Measurements from ENCODE around the gene BICDL1. TPM values are rescaled to one million over a fixed set of nuclear protein-coding genes. Genes with fewer than 3 reads are reported as not detected.
A peak's percentile ranks its signal among the peaks of the same experiment; 100 is the strongest.

The BICDL1 gene
- polyA plus RNA-seq, 1 experiment: not detected

DNA sequence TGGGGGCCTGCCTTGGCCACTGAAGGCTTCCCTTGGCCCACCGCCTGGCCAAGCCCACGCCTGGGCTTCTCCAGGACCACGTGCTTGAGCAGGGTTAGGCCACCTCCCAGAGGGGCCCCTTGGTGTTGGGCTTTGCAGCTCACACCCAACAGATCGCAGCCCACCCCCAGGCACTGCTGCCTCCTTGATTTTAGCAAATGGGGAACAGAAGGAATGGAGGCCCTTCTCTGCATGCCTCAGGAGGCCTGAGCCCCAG lies 104.2 kb downstream of the BICDL1 start:
- ChIA-PET POLR2A (interaction anchor here (0.8 kb wide), 1 partner anchor 108 kb away, joined by 3 read pairs; the partner anchor contains the start of gene RPLP0), CTCF (no interaction called here)
- H3K27ac ChIP-seq (ENCODE audit: low read depth, low read length): no peak overlapping the region
- no peaks in the 10 kb centered on the region for H3K27me3 ChIP-seq (ENCODE audit: control insufficient read depth, insufficient read depth, low read length)
- DNase-seq (ENCODE audit: low read depth, low spot score): no peak
- H3K9me3 ChIP-seq (ENCODE audit: control insufficient read depth, insufficient read depth, low read length): no peaks in the 10 kb centered on the region; the same call in 1 of the 2 replicates
- TF ChIP-seq, protein P1, sequence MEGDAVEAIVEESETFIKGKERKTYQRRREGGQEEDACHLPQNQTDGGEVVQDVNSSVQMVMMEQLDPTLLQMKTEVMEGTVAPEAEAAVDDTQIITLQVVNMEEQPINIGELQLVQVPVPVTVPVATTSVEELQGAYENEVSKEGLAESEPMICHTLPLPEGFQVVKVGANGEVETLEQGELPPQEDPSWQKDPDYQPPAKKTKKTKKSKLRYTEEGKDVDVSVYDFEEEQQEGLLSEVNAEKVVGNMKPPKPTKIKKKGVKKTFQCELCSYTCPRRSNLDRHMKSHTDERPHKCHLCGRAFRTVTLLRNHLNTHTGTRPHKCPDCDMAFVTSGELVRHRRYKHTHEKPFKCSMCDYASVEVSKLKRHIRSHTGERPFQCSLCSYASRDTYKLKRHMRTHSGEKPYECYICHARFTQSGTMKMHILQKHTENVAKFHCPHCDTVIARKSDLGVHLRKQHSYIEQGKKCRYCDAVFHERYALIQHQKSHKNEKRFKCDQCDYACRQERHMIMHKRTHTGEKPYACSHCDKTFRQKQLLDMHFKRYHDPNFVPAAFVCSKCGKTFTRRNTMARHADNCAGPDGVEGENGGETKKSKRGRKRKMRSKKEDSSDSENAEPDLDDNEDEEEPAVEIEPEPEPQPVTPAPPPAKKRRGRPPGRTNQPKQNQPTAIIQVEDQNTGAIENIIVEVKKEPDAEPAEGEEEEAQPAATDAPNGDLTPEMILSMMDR (IDR thresholded peaks at IDR 0.05; ENCODE audit: low read depth, low read length): no peak
- no peak overlapping the region for H3K4me3 ChIP-seq (ENCODE audit: low read depth, low read length)

DNA sequence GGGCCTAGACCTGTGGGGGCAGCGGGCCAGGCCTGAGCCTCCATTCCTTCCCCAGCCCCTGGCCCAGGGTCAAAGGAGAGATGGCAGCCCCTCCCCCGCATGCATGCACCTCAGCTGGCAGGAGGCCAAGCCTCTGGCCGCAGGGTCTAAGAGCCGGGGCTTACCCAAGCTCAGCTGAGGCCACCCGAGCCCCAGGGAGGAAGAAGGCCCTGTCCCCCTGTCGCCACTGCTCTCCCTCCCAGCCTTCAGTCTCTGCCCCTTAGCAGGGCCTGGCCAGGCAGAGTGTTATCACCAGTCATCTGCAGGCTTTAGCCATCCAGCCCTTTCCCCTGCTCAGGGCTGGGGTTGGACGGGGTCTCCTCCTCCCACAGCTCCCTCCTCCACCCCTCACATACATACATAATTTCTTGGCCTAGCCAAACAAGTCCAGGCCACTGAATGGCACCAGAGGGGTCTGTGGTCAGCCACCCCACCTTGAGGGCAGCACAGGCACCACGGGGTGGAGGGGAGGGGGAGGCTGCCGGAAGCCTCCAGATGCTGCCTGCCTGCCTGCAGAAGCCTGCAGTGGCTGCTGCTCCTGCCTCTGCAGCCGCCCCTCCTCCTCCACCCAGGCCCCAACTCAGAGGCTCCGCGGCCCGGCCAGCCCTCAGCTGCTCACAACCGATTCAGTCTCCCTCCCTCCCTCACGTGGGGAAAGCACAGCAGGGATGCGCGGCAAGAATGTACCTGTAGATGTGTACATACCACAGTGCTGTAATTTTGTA lies 104.7 kb downstream of the BICDL1 start:
- ChIA-PET POLR2A (interaction anchor here (0.8 to 1.1 kb wide), 2 partner anchors 23 to 107 kb away, joined by 3 read pairs; partner anchors contain the start of gene RPLP0), CTCF (no interaction called here)
- no peak for DNase-seq (ENCODE audit: low read depth, low spot score)
- Histone ChIP-seq H3K9me3 (ENCODE audit: control insufficient read depth, insufficient read depth, low read length) (no peaks in the 10 kb centered on the region; the same call in 1 of the 2 replicates), H3K4me3 (ENCODE audit: low read depth, low read length) (no peak overlapping the region), H3K27me3 (ENCODE audit: control insufficient read depth, insufficient read depth, low read length) (no peaks in the 10 kb centered on the region), H3K27ac (ENCODE audit: low read depth, low read length) (no peak overlapping the region)
- TF ChIP-seq, protein P1 (IDR thresholded peaks at IDR 0.05; ENCODE audit: low read depth, low read length): no peak

DNA sequence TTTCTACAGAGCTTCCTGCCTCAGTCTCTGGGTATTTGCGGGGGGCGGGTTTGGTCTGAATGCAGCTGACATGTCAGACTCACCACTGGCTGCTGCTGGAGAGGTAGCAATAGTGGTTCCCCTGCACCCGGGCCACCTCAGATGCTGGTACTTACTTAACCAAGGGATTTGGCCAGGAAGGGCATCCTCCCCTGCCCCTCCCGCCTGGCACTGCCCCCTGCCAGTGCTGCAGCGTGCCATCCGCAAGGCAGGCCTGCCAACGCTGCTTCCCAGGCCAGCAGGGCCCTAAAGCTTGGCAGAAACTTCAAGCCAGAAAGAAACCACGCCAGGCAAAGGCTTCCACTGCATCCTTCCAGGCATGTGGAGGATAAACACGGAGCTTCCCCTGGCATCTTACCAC lies 105.4 kb downstream of the BICDL1 start:
- H3K27ac ChIP-seq (ENCODE audit: low read depth, low read length): peak overlapping the region; percentile 31
- TF ChIP-seq, protein P1 (IDR thresholded peaks at IDR 0.05; ENCODE audit: low read depth, low read length): no peak
- POLR2A ChIA-PET: interaction anchor here (1.1 kb wide), 1 partner anchor 23 kb away, joined by 3 read pairs; no protein-coding TSS in a partner anchor

DNA sequence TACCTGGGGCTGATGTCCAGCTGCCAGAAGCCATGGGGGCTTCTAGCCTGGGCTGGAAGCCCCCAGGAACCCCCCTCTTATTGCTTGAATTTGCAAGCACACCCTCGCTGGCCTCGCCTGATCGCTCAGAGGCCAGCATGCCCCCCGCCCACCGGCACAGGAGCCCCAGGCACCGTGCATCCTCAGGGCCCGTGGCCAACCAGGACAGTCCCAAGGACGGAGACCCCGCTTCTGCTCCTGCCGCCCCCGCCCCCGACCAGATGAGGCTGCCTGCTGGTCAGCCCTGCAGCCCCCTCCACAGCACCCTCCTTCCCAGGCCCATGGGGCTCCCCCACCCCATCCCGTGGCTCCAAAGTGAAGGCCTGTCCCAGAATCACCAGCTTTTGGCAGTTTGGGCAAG lies 106.3 kb downstream of the BICDL1 start:
- Histone ChIP-seq H3K27ac (ENCODE audit: low read depth, low read length) (no peak overlapping the region), H3K4me3 (ENCODE audit: low read depth, low read length) (no peak overlapping the region), H3K9me3 (ENCODE audit: control insufficient read depth, insufficient read depth, low read length) (no peaks in the 10 kb centered on the region; the same call in 1 of the 2 replicates), H3K27me3 (ENCODE audit: control insufficient read depth, insufficient read depth, low read length) (no peaks in the 10 kb centered on the region)
- ChIA-PET CTCF (no interaction called here), POLR2A (no interaction called here)
- DNase-seq (ENCODE audit: low read depth, low spot score): no peak
- TF ChIP-seq, protein P1 (IDR thresholded peaks at IDR 0.05; ENCODE audit: low read depth, low read length): no peak

More for the DNA sequence above, 105.4 kb downstream of the BICDL1 start:
- DNase-seq (ENCODE audit: low read depth, low spot score): no peak
- CTCF ChIA-PET: no interaction called here
- Histone ChIP-seq H3K9me3 (ENCODE audit: control insufficient read depth, insufficient read depth, low read length) (no peaks in the 10 kb centered on the region; the same call in 1 of the 2 replicates), H3K4me3 (ENCODE audit: low read depth, low read length) (no peak overlapping the region), H3K27me3 (ENCODE audit: control insufficient read depth, insufficient read depth, low read length) (no peaks in the 10 kb centered on the region)

DNA sequence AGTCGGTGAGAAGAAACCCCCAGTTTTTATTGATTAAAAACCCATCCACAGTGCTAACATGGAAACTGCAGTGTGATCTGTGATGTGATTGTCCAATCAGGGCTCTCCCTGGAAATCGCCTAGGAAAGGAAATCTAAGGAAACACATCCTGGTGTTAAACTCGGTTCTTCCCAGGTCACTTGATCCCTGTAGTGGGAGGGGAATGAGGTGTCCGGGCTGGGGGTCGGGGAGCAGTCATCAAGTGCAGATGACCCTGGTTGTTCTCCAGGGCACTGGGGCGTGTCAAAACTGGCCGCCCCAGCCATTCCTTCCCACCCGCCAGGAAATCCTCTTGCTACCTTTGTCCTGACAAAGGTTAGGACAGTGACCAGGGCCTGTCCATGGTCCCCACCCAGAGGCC lies 106.7 kb downstream of the BICDL1 start:
- ChIA-PET POLR2A (no interaction called here), CTCF (no interaction called here)
- Histone ChIP-seq H3K27ac (ENCODE audit: low read depth, low read length) (no peak overlapping the region), H3K9me3 (ENCODE audit: control insufficient read depth, insufficient read depth, low read length) (no peaks in the 10 kb centered on the region; the same call in 1 of the 2 replicates), H3K27me3 (ENCODE audit: control insufficient read depth, insufficient read depth, low read length) (no peaks in the 10 kb centered on the region), H3K4me3 (ENCODE audit: low read depth, low read length) (no peak overlapping the region)
- TF ChIP-seq, protein P1 (IDR thresholded peaks at IDR 0.05; ENCODE audit: low read depth, low read length): no peak
- no peak for DNase-seq (ENCODE audit: low read depth, low spot score)

Data from AG04450 (cell line).